ENCODE data around the gene ELMO2. TPM values are rescaled to one million over a fixed set of nuclear protein-coding genes. Genes with fewer than 3 reads are reported as not detected.

Gene ELMO2, protein sequence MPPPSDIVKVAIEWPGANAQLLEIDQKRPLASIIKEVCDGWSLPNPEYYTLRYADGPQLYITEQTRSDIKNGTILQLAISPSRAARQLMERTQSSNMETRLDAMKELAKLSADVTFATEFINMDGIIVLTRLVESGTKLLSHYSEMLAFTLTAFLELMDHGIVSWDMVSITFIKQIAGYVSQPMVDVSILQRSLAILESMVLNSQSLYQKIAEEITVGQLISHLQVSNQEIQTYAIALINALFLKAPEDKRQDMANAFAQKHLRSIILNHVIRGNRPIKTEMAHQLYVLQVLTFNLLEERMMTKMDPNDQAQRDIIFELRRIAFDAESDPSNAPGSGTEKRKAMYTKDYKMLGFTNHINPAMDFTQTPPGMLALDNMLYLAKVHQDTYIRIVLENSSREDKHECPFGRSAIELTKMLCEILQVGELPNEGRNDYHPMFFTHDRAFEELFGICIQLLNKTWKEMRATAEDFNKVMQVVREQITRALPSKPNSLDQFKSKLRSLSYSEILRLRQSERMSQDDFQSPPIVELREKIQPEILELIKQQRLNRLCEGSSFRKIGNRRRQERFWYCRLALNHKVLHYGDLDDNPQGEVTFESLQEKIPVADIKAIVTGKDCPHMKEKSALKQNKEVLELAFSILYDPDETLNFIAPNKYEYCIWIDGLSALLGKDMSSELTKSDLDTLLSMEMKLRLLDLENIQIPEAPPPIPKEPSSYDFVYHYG
- 26.6 and 32.2 TPM in 2 replicates for total RNA-seq

DNA sequence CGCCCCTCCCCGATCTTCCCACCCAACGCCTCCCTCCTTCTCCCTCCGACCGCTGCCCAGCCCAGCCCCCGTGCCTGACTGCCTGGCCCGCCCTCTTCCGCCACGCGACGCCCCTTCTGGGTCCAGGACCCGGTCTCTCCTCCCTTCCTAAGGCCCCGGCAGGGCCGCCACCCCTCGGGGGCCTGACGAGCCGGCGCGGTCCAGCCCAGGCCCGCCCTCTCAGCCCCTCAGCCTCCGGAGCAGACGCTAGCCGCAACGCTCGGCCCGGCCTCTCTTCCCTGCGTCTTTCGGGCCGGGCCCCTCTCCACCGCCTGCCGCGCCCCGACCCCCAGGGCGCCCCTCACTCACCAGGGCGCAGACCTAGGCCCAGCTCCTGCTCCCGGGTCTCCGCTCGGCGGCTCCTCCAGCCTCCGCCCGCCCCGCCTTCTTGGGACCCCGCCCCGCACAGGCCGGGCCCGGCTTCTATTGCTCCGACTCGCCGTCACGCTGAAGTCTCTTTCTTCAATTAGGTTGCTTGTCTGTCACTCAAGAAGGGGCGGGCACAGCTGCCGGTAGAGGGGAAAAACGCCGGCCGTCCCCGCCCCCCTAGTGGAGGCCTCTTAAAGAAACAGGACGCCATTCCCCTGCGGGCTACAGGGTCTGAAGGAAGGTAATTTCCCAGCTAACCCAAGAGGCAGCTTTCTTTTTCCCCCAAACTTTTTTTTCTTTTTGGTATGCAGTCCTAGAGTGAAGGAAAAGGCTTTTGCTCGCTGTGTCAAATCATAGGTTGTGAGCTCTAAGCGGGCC lies at the start of gene ELMO2:
Gene ELMO2 (minus strand): TSS at position 416 of the 786 bp plus-strand sequence. CDS start 12,133 bp downstream, outside the sequence.

Other genes with a start within 250 kb of the ELMO2 start
- not detected in 2 replicates for gene CDH22, start 98.1 kb downstream of the ELMO2 start, total RNA-seq
- 2.8 and 2.9 TPM in 2 replicates for gene ZNF334, start 106.9 kb upstream of the ELMO2 start, total RNA-seq
- gene OCSTAMP, start 144.0 kb upstream of the ELMO2 start, total RNA-seq, result not detected in 2 replicates
- gene SLC13A3, start 244.8 kb upstream of the ELMO2 start, total RNA-seq, result 2.5 and 3.4 TPM in 2 replicates

Measured in cardiac ventricle fibroblast (primary cell).